CD4-positive, alpha-beta T cell treated with Interferon gamma for 1 hour (primary cell): ENCODE measurements around the gene KRTAP9-9.
"Not testable (repeated sequence)": the region's sequence is repeated elsewhere in the genome, so short reads cannot be mapped to it uniquely, and the experiment has no call there.

Experiments
- DNase-seq: peaks from one replicate; pipeline ENCODE4 v3.0.0-alpha.2; 2020

KRTAP9-9 gene

GRCh38 chr17:41255381-41256290, at the start of gene KRTAP9-9:
KRTAP9-9 (plus strand) TSS chr17:41255384.
- not testable (repeated sequence) for DNase-seq

- DNase-seq, result no peak
Observed at GRCh38 chr17:41211845-41212466, 43.2 kb upstream of the KRTAP9-9 start.

- no peak for DNase-seq
Observed at GRCh38 chr17:41212524-41213169, 42.5 kb upstream of the KRTAP9-9 start.

- DNase-seq, result no peak
Observed at GRCh38 chr17:41215681-41216080, 39.5 kb upstream of the KRTAP9-9 start.

GRCh38 chr17:41223821-41224220, 31.4 kb upstream of the KRTAP9-9 start:
- no peak for DNase-seq

- DNase-seq, result no peak
Observed at GRCh38 chr17:41226051-41226450, 29.1 kb upstream of the KRTAP9-9 start.

- DNase-seq, result not testable (repeated sequence)
Observed at GRCh38 chr17:41226598-41227095, 28.5 kb upstream of the KRTAP9-9 start, which contains the start of gene KRTAP9-2. KRTAP9-2 (plus strand) TSS chr17:41226648; CDS start chr17:41226655, 7 bp downstream.

GRCh38 chr17:41230094-41230493, 25.1 kb upstream of the KRTAP9-9 start:
- DNase-seq, result no peak

GRCh38 chr17:41231731-41232130, 23.5 kb upstream of the KRTAP9-9 start:
- DNase-seq, result no peak

- DNase-seq, result not testable (repeated sequence)
Observed at GRCh38 chr17:41232399-41233105, 22.6 kb upstream of the KRTAP9-9 start, which contains the start of gene KRTAP9-3. KRTAP9-3 (plus strand) TSS chr17:41232449; CDS start chr17:41232502, 53 bp downstream.

- not testable (repeated sequence) for DNase-seq
Observed at GRCh38 chr17:41237116-41237515, 18.1 kb upstream of the KRTAP9-9 start.

GRCh38 chr17:41237949-41238437, 17.2 kb upstream of the KRTAP9-9 start, which contains the start of gene KRTAP9-8:
KRTAP9-8 (plus strand) TSS chr17:41237999; CDS start chr17:41238052, 53 bp downstream.
- DNase-seq, result not testable (repeated sequence)

- DNase-seq, result not testable (repeated sequence)
Observed at GRCh38 chr17:41246995-41247787, 8.0 kb upstream of the KRTAP9-9 start.

GRCh38 chr17:41249637-41250240, 5.4 kb upstream of the KRTAP9-9 start, which contains the start of gene KRTAP9-4:
KRTAP9-4 (plus strand) TSS chr17:41249687; CDS start chr17:41249721, 34 bp downstream.
- DNase-seq, result not testable (repeated sequence)

- DNase-seq, result no peak
Observed at GRCh38 chr17:41251261-41251660, 3.9 kb upstream of the KRTAP9-9 start.

GRCh38 chr17:41254861-41255260, 323 bp upstream of the KRTAP9-9 start:
- DNase-seq, result no peak

- no peak for DNase-seq
Observed at GRCh38 chr17:41256291-41256685, 1.1 kb downstream of the KRTAP9-9 start.

GRCh38 chr17:41258406-41258805, 3.2 kb downstream of the KRTAP9-9 start:
- DNase-seq, result no peak

- no peak for DNase-seq
Observed at GRCh38 chr17:41263212-41263611, 8.0 kb downstream of the KRTAP9-9 start.

GRCh38 chr17:41264599-41264998, 9.4 kb downstream of the KRTAP9-9 start:
- no peak for DNase-seq

- DNase-seq, result no peak
Observed at GRCh38 chr17:41265078-41265477, 9.9 kb downstream of the KRTAP9-9 start, which contains the start of gene KRTAP9-6. KRTAP9-6 (plus strand) TSS chr17:41265378; CDS start chr17:41265378, 0 bp downstream.
